Common myeloid progenitor, CD34-positive (primary cell): Measurements from ENCODE around the gene ZNF777.

Source experiments
- CTCF ChIA-PET: fragments of 350-600 bp; sonication (Branson Sonifier 250); formaldehyde crosslinking; loops from one replicate; lab custom pipeline; 2021; ENCODE audit warnings: antibody characterized with exemption; lab: Charles Lee
- POLR2A ChIA-PET: fragments of 350-600 bp; sonication (Branson Sonifier 250); formaldehyde crosslinking; loops from one replicate; lab custom pipeline; 2021; ENCODE audit warnings: antibody characterized with exemption; lab: Charles Lee
- DNase-seq, 3 donors: peaks; one replicate each; pipeline versions ENCODE4 v3.0.0 to v3.0.0-alpha.2; 2013
- H3K27ac ChIP-seq, 2 experiments: 1 replicate in 1 of 2; 2 replicates in 1 of 2; pipeline ENCODE4 v1.7.0; 2013; ENCODE audit warnings: inconsistent platforms in 2 of 2, low read length in 2 of 2, mild to moderate bottlenecking in 2 of 2, low read depth in 1 of 2, moderate library complexity in 1 of 2; ENCODE audit not compliant: severe bottlenecking in 2 of 2, insufficient read depth in 1 of 2, poor library complexity in 1 of 2
- H3K27me3 ChIP-seq, 5 experiments: replicated peaks in 2 of 5; 1 replicate in 3 of 5; 2 replicates in 2 of 5; pipeline versions ENCODE4 v1.6.1 to v1.7.0; 2013; ENCODE audit warnings: low read length in 4 of 5, mild to moderate bottlenecking in 2 of 5, moderate library complexity in 2 of 5, inconsistent platforms in 1 of 5; ENCODE audit not compliant: insufficient read depth in 5 of 5, control insufficient read depth in 4 of 5
- H3K36me3 ChIP-seq, 4 experiments: 1 replicate in 2 of 4; 2 replicates in 2 of 4; pipeline versions ENCODE4 v1.6.1 to v1.7.0; 2013; ENCODE audit warnings: low read length in 3 of 4, control low read depth in 1 of 4, mild to moderate bottlenecking in 1 of 4; ENCODE audit not compliant: control insufficient read depth in 4 of 4, insufficient read depth in 4 of 4
- H3K4me1 ChIP-seq, 4 experiments: 1 replicate in 3 of 4; 2 replicates in 1 of 4; pipeline versions ENCODE4 v1.6.1 to v1.7.1; 2013; ENCODE audit warnings: low read length in 3 of 4, mild to moderate bottlenecking in 3 of 4, control low read depth in 1 of 4, inconsistent platforms in 1 of 4, moderate library complexity in 1 of 4; ENCODE audit not compliant: control insufficient read depth in 4 of 4, insufficient read depth in 4 of 4; ENCODE audit errors: control extremely low read depth in 1 of 4
- H3K4me3 ChIP-seq, 7 experiments: 1 replicate in 4 of 7; 2 replicates in 3 of 7; pipeline versions ENCODE4 v1.5.1 to v1.7.0; 2013; ENCODE audit warnings: mild to moderate bottlenecking in 7 of 7, low read length in 6 of 7, moderate library complexity in 6 of 7, inconsistent platforms in 2 of 7, low read depth in 2 of 7, control low read depth in 1 of 7; ENCODE audit not compliant: insufficient read depth in 4 of 7, control insufficient read depth in 1 of 7; ENCODE audit errors: extremely low read depth in 1 of 7
- H3K9me3 ChIP-seq, 5 experiments: 1 replicate in 4 of 5; 2 replicates in 1 of 5; pipeline versions ENCODE4 v1.6.1 to v1.7.1; 2013; ENCODE audit warnings: low read length in 4 of 5, mild to moderate bottlenecking in 2 of 5, inconsistent platforms in 1 of 5, low read depth in 1 of 5, moderate library complexity in 1 of 5; ENCODE audit not compliant: control insufficient read depth in 4 of 5, insufficient read depth in 2 of 5; ENCODE audit errors: control extremely low read depth in 1 of 5
- WGBS: methylation state at CpG from one replicate; pipeline ENCODE4 v1.1.5; 2013; ENCODE audit not compliant: insufficient coverage; 5-methylcytosine and 5-hydroxymethylcytosine counted together

ZNF777 gene

DNA sequence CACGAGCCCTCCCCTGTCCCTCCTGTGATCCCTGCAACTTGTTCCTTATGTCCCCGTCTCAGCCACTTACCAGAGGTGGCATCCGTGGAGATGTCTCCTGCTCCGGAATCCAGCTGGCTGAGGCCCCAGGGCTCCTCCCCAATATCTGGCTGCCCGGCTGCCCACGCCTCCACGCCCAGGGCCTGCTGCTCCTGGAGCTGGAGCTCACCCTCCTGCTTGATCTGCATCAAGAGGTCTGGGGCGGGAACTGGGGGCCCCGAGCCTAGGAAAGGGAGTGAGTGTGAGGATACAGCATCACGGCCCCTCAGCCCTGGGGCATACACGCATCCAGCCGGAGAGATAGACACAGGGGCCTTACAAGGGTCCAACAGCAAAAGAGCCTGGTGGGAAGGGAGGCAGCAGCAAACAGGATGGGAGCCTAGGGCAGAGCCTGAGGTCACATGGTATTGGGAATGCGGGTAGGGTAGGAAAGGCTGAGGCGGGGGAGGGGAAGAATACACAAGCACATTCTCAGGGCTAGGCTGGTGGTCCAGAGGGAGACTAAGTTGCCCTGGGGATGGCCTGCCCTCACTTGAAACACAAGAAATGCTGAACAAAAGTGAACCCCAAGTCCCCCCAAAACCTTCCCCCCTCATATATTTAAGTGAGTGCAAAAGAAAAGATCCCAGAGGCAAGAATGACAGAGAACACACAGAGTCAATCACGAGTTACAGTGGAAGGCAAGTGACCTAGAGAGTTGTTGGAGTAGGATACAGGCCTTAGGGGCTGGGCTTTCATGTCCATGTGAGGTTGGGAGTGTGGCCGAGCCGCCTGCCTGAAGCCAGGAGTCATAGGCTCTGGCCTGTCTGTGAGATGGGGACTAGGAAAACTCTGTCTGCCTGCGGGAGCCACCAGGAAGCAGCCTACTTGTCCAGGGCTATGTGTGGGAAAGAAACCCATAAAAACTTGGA is 16.9 kb upstream of the ZNF777 start:
- Histone ChIP-seq H3K27ac (no peak overlapping the region), H3K4me3 (no peak overlapping the region), H3K36me3 (peaks cover 29 to 71% (median 56%) of the 10 kb centered on the region in 4 experiments), H3K27me3 (no peaks in the 10 kb centered on the region), H3K4me1 (no peaks in the 10 kb centered on the region), H3K9me3 (peaks cover 0 to 13% (median 6%) of the 10 kb centered on the region in 5 experiments)
- no peak for DNase-seq
- POLR2A ChIA-PET, result no interaction called here
- CTCF ChIA-PET, result no interaction called here
- 99% methylated on average over 14 of the region's 18 CpGs for WGBS

DNA sequence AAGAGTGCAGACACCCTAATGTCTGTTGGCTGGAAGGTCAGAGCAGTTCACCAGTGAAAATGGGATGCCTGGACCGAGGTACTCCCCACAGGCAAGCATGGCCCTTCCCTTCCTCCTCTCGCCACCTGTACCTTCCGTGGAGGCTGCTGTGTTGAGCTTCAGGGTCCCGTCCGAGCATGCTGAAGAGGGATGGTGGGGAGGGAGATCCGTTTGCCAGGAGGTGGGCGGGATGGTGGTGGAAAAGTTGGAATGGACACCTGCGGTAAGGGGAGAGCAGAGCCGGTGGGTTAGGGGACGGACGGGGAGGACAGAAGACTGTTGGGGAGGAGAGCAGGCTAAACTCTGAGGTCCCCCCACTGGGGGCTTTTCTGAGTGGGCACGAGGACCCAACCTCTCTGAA is 15.9 kb upstream of the ZNF777 start:
- POLR2A ChIA-PET, result no interaction called here

DNA sequence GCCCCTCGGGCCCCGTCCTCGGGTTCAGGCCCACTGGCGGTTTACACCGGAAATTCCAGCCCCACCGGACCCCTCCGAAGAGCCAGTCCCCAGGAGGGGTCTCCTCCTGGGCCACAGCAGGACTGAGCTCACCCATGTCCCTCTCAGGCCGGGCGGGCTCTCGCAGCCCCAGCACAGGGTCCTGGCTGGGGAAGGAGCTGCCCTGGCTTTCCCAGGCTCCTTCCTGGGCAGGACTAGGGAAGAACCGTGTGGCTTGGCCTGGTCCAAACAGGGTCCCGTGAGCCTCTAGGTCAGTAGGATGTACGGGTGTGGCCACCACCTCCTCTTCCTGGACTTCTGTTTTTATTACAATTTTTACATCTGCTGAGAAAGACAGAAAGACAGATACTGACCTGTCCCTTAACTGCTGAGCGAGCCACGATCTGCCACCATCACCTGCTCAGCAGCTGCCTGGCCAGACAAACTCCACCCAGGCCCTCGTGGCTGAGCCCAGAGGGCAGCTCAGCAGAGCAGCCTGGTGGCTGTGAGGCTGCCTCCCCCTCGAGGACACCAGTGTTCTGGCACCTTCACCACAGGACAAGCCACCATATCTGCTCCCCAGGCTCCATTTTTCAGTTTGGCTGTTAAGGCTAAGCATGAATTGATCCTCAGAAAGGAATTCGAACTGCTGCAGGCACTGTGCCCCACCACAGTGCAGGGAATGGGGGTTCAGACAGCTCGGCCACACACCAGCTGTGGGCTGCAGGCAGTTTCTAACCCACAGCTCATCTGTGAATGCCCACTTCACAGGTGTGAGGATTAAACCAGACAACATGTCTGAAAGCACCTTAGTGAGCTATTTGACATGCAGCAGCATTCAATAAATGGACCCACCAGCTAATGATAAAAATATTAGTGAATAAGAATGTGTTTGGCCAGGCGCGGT is 14.5 kb upstream of the ZNF777 start:
- DNase-seq, result no peak
- Histone ChIP-seq H3K9me3 (peaks cover 3 to 13% (median 6%) of the 10 kb centered on the region in 5 experiments), H3K4me3 (no peak overlapping the region), H3K27me3 (no peaks in the 10 kb centered on the region), H3K4me1 (no peaks in the 10 kb centered on the region), H3K36me3 (peaks cover 27 to 81% (median 65%) of the 10 kb centered on the region in 4 experiments), H3K27ac (no peak overlapping the region)
- CTCF ChIA-PET, result interaction anchor here (1.0 to 1.7 kb wide), 4 partner anchors 8 to 123 kb away, joined by 4 to 5 read pairs (median 4); no protein-coding TSS in a partner anchor
- POLR2A ChIA-PET, result no interaction called here
- 98% methylated on average over 21 of the region's 21 CpGs for WGBS

More for the DNA sequence above, 15.9 kb upstream of the ZNF777 start:
- no peak overlapping the region for H3K4me3 ChIP-seq
- no peak overlapping the region for H3K27ac ChIP-seq
- 98% methylated on average over 8 of the region's 12 CpGs for WGBS
- CTCF ChIA-PET, result no interaction called here
- peaks cover 31 to 75% (median 58%) of the 10 kb centered on the region in 4 experiments for H3K36me3 ChIP-seq
- peaks cover 0 to 13% (median 6%) of the 10 kb centered on the region in 5 experiments for H3K9me3 ChIP-seq
- no peak for DNase-seq
- no peaks in the 10 kb centered on the region for H3K4me1 ChIP-seq
- H3K27me3 ChIP-seq, result no peaks in the 10 kb centered on the region

DNA sequence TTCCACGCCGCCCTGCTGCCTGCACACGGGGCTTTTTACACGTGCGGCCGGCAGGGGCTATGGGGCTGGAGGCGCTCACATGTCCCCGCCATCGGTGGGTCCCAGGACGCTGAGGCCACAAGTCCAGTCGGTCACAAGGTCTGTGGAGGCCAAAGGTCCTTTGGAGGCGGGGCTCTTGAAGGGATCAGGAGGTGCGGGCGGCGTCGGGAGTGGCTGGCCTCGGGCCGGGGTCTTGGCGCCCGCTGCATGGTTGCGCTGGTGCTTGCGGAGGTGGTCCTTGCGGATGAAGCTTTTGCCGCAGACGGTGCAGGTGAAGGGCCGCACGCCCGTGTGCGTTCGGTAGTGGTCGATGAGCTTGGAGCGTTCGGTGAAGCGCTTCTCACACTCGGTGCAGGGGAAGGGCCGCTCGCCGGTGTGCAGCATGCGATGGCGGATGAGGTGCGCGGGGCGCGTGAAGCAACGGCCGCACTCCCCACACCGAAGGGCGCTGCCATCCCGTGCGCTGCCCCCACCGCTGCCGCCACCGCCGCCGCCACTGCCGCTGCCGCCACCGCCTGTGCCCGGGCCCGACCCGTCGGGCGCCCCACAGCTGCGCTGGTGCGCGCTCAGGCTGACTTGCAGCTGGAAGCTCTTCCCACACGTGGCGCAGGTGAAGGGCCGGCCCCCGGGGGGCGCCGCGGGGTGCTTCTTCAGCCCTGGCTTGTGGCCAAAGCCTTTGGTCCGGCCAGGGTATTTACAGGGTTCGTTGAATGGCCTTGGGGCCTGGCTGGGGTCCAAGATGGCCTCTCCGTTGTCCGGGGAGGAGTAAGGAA is 13.7 kb upstream of the ZNF777 start:
- H3K4me3 ChIP-seq, result no peak overlapping the region
- H3K27me3 ChIP-seq, result no peaks in the 10 kb centered on the region
- peaks cover 3 to 9% (median 6%) of the 10 kb centered on the region in 5 experiments for H3K9me3 ChIP-seq
- POLR2A ChIA-PET, result no interaction called here
- no peak for DNase-seq
- H3K27ac ChIP-seq, result no peak overlapping the region
- H3K36me3 ChIP-seq, result peaks cover 24 to 74% (median 60%) of the 10 kb centered on the region in 4 experiments
- 98% methylated on average over 76 of the region's 77 CpGs for WGBS
- H3K4me1 ChIP-seq, result no peaks in the 10 kb centered on the region
- CTCF ChIA-PET, result interaction anchor here (1.0 to 1.7 kb wide), 3 partner anchors 20 to 124 kb away, joined by 4 to 5 read pairs (median 5); no protein-coding TSS in a partner anchor

DNA sequence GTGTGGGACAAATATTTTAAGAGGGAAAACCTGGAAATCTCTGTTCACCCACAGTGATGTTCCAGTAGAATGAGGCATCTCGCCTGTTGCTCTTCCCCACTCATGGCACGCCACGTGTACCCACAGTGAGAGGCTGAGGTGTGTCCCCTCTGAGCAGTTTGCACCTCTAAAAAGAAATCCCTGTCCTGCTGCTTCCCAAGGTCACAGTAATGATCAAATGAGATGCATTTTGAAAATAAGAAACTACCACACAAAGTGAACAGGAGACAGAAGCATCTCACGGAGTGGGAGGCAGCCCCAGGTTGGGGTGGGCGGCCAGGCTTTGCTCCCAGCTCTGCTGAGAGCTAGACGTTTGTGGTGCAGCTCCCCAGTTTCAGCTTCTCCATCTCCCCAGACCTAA is 12.4 kb upstream of the ZNF777 start:
- ChIA-PET CTCF (no interaction called here), POLR2A (no interaction called here)
- H3K27ac ChIP-seq, result no peak overlapping the region
- H3K4me3 ChIP-seq, result no peak overlapping the region
- no peaks in the 10 kb centered on the region for H3K4me1 ChIP-seq
- WGBS, result 93% methylated on average over 5 of the region's 6 CpGs
- H3K27me3 ChIP-seq, result no peaks in the 10 kb centered on the region
- peaks cover 0 to 4% (median 0%) of the 10 kb centered on the region in 5 experiments for H3K9me3 ChIP-seq
- H3K36me3 ChIP-seq, result peaks cover 19 to 63% (median 53%) of the 10 kb centered on the region in 4 experiments
- no peak for DNase-seq

DNA sequence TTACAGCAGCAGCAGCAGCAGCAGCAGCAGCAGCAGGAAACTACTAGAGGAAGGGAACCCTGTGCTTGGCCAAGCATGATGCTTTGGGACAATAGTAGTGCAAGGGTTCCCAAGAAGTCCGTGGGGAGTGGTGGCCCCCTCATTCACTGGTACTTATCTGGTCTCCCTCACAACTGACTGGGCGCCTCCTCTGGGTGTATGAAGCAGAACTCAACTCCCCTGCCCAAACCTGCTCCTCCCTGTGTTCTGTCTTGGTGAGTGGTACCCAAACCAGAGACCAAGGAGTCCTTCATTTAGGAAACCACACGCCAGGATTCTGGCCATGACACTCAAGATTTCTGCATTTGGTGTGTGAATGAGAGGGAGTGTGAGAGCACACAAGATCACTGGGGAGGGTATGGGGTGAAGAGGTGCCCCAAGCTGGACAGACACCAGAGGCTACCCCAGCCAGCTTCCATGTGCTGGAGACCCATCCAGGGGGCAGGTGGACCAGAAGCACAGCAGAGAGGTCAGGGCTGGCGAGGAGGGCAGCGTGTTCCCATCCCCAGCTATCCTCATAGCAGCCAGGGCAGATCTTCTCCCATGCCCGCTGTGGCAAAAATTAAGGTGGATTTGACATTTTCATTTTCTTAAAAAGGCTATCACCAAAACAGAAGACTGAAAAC is 10.6 kb upstream of the ZNF777 start:
- no peak for DNase-seq
- H3K9me3 ChIP-seq, result peaks cover 0 to 10% (median 0%) of the 10 kb centered on the region in 5 experiments
- no peak overlapping the region for H3K27ac ChIP-seq
- peaks cover 9 to 46% (median 38%) of the 10 kb centered on the region in 4 experiments for H3K36me3 ChIP-seq
- H3K4me1 ChIP-seq, result no peaks in the 10 kb centered on the region
- H3K4me3 ChIP-seq, result no peak overlapping the region
- ChIA-PET CTCF (no interaction called here), POLR2A (no interaction called here)
- H3K27me3 ChIP-seq, result no peaks in the 10 kb centered on the region
- 100% methylated on average over 4 of the region's 6 CpGs for WGBS
